NCI-H2081 treated with DMSO at 0.1 percent for 48 hours (cell line): ENCODE measurements around the gene UGP2.
"Not testable (repeated sequence)": the region's sequence is repeated elsewhere in the genome, so short reads cannot be mapped to it uniquely, and the experiment has no call there.

Experiments used
- DNase-seq: peaks from one replicate; lab custom pipeline; 2025; lab: John Stamatoyannopoulos, UW

The UGP2 gene

GRCh38 chr2:63840081-63840784 is 1.5 kb upstream of the UGP2 start:
- DNase-seq, result no peak

GRCh38 chr2:63840785-63841253 is 877 bp upstream of the UGP2 start:
- peak; percentile 92 for DNase-seq

DNA sequence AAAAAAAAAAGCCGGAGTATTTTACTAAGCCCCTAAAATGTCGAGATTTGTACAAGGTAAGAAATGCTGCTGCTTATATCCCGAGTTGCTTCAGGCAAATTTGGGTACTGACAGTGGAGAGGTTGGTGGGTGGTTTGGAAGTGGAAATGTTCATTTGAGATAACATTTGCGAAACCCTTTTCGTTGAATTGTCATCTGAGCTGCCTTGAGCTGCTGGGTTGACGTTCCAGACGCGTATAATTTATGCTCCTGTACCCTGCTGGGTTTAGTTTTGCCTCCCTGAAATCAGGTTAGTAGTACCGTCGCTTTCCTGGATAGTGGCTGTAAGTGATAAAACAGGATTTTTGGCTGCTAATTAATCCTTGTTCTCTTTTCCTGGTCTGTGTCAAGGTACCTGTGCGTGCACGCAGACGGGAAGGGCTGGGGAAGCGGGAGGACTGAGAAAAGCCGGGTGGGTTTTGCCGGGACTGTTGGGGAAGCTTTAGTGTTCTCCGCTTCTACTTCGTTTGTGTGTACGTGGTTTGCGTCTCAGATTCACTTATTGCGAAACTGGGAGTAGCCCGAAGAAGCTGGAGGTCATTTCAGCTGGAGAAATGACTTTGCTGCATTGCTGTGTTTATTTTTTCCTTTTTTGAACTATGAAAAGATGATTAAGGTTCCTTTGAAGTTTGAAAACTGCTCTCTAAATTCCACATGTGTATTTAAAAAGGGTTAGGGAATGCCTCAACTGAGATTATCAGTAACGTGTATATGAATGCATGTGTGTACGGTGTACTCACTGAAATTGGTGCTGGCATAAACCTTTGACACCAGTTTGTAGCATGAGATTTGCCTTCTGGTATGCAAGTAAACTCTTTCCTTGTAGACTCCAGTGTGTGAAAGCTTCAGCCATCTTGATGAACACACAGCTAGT is 709 bp downstream of the UGP2 start:
- no peak for DNase-seq

DNA sequence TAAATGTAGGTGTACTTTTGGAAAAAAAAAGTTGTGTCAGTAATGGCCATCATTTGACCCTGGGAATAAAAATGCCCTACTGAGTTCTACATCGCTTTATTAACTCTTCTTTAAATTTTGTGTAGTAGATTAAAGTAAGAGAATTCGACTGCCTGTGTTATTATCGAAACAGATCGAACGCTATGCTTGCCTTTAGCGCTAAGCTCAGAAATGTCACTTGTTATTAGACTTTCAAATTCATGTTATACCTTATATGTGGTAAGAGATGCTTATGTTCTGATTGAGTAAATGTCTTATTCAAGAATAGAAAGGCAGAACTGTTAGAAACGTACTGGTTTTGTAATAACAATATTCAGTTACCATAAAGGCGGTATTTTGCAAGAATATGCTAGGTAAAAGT is 1.4 kb downstream of the UGP2 start:
- DNase-seq, result no peak

GRCh38 chr2:63843791-63844190 is 2.1 kb downstream of the UGP2 start:
- no peak for DNase-seq

DNA sequence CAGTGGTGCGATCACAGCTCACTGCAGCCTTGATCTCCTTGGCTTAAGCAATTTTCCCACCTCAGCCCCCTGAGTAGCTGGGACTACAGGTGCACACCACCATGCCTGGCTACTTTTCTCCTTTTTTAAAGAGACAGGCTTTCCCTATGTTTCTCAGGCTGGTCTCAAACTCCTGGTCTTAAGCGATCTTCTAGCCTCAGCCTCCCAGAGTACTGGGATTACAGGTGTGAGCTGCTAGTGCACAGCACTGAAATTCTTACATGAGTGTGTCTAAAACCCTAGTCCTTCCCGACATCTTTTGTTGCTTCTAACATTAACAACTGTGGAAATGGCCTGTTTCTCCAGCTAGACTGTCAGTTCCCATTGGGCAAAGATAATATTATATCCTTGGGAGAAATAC is 2.9 kb downstream of the UGP2 start:
- no peak for DNase-seq

GRCh38 chr2:63845866-63846265 is 4.2 kb downstream of the UGP2 start:
- no peak for DNase-seq

DNA sequence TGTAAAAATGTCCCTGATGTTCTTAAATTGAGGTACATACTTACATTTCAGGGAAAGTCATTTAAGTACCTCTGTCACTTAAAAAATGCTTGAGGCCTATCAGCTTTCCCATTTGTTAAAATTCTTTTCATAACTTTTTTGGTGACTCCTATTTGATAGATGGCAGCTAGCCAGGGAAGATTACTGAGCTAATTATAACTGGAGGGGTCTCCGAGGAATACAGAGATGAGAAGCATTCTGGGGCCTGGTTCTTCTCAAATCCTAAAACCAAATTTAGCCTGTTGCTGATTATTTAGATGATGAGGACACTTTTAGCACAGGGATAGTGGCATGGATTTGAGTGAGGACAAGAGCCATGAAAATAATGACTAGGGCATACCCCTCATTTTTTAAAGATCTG is 4.8 kb downstream of the UGP2 start:
- no peak for DNase-seq

DNA sequence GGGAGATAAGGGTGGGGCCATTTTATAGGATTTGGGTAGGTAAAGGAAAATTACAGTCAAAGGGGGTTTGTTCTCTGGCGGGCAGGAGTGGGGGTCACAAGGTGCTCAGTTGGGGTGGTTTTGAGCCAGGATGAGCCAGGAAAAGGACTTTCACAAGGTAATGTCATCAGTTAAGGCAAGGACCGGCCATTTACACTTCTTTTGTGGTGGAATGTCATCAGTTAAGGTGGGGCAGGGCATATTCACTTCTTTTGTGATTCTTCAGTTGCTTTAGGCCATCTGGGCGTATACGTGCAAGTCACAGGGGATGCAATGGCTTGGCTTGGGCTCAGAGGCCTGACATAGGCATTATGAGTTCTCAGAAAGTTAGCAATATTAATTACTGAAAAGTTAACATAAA is 5.9 kb downstream of the UGP2 start:
- DNase-seq, result not testable (repeated sequence)

GRCh38 chr2:63849381-63850203 is 7.9 kb downstream of the UGP2 start:
- DNase-seq, result no peak

DNA sequence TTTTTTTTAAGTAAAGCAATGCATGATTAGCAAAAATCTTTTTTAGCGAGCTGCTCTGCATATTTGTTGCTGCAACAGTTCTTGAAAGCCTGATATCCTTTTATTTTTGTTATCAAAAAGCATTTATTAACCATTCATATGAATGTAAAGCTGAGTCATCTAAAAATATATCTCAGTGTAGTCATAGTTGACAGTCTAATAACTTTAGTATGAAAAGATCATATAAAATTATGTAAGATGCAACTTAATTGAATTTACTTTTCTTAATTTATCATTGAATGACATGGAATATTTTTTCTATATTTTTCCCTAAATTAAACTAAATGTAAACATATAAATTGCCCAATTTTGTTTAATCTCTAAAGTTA is 8.5 kb downstream of the UGP2 start:
- no peak for DNase-seq

DNA sequence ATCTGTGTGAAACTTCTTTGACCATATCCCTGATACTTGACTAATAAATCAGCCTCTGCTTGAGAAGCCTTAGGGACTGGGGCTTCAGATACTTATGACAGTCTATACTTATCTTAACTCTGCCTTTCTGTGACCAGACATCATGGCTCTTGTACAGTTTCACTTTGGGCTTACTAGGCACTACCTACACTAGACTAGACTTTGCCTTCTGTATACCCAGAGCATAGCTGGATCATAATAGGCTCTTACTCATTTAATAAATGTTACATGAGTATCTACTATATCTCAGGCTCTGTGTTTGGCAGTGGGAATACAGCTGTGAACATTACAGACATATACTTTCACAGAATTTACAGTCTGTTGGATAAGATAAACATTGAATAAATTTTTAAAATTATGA is 9.0 kb downstream of the UGP2 start:
- no peak for DNase-seq

DNA sequence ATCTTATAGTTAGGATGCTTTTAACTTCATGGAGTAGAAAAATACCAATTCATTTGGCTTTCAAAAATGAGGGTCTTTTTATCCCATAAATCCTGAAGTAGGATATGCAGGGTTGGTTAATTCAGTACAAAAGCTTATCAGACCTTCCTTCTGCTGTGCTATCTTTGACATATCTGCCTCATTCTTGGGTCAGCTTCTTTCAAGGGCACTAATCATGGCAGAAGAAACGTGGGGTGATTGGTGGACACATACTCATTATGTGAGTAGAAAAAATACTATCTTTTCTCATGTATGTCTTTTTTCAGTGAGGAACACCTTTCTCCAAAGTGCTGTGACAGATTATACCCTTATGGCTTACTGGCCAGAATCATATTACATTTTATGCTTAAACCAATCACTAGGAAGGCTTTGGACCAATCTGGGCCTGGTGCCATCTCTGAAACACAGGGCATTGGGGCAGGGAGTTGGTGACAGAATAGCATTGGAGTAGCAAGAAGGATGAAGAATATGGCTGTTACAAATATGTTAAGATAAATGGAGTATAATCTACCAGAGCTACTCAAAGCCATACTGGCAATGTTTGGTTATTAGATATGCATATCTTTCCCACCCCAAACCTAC is 10.1 kb downstream of the UGP2 start:
- no peak for DNase-seq

DNA sequence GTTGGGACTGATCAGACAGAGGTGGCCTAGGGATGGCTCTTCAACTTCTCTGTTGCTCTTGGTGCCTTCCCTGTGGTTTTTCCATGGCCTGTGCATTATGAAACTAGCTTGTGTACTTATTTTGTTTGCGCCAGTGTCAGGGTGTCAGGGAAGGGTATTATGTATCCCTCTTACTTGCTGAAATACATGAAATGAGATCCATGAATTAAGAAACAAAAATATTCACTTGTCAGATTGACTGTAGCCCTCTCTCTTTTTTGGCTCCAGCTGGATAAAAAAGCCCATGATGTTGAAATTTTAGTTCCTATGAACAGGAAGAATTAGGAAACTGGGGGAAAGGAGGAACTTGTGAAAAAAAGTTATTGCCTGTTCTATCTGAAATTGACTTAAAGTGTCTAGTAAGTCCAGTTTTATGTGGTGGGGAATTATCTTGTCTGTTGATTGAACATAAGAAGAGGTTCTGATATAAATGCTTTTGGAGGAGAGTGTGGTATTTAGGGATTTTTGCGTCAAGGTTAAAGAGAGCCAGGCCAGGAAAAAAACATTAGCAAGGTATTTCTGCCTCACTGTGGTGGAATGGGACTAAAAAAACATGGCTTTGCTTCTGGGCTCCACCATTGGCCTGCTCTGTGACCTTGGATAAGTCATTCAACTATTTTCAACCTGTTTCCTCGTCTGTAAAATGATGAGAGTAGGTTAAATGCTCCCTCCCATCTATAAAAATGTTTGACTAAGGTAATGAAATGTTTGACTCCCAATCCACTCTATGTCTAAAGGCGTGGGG is 12.0 kb downstream of the UGP2 start:
- no peak for DNase-seq

GRCh38 chr2:63855418-63856302 is 14.0 kb downstream of the UGP2 start:
- no peak for DNase-seq

- no peak for DNase-seq
Observed at GRCh38 chr2:63856303-63856603, 14.6 kb downstream of the UGP2 start.

DNA sequence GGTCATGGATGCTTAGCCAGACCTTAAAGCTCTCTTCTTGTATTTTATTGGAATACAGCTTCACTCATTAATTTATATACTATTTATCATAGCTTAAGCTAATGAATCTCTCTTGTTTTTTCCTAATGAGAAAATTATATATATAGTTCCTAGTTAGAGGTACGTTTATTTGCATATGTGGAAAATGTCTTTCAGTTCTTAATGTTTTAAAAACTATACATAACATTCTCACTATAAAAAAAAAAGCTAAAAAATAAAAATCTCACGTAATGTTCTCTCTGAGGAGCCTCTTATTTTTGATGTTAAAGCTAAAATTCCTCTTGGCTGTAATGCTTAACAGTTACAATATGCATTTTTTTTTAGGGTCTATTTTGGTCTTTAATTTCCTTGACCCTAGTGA is 16.6 kb downstream of the UGP2 start:
- no peak for DNase-seq

- no peak for DNase-seq
Observed at GRCh38 chr2:63861220-63861822, 19.6 kb downstream of the UGP2 start.

DNA sequence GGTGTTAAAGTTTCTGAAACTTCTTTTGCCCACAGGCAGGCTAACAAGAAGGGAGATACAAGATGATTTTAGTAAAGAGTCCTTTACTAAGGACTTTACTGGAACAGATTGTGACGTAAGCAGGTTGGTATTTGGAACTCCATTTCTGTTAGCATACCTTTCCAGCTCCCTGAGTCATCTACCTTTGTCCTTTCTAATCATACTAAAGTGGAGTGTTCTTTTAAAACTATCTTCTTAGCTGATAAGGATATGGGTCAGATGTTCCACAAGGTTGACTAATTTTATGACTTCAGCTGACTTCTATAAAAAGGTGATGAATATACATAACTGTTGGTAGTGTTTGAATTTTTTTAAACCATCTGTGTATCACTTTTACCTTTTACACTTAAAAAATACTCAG is 21.1 kb downstream of the UGP2 start:
- no peak for DNase-seq

DNA sequence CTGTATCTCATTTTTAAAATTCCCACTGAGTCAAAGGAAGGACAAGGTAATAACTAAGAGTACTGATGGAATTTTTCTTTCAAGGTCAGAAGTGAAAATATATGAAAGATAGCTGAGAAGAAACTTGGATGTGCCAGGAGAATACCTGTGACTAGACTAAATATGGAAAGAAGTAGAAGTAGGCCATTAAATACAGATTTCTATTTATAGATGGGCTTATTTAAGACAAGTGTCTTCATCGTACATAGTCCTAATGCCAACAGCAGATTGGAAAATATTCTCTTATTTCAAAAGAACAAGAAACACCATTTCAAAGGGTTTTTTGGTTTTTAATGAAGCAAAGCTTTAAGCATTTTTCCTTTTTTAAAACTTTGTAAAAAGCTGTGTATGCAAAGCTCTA is 22.0 kb downstream of the UGP2 start:
- no peak for DNase-seq
